GM19043 (cell line): ENCODE data around the gene HDX.
"Not testable (repeated sequence)": the region's sequence is repeated elsewhere in the genome, so short reads cannot be mapped to it uniquely, and the experiment has no call there.

Source experiments
- ATAC-seq: cut with Tn5 transposase; IDR thresholded peaks from one replicate; pipeline ENCODE4 v1.9.1; 2021; ENCODE audit warnings: low read depth; ENCODE audit not compliant: unreplicated experiment

Gene HDX

DNA sequence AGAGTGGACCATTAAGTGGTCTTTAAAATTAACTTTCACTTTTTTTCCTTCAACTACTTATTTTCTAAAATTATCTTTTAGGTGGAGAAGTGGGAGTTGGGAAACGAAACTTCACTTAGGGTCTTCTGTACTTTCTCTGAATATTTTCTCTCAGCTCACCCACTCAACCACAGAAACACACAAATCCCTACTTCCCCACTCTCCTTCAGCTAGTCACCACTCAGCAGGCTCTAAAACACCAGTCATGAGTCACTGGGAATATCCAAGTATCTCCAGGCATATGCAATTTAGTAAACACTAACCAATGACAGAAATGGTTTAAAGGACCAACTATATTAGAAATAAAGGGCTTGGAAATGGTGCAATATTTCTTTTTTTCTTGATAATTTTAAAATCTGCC is 161.3 kb downstream of the HDX start:
- ATAC-seq, result no peak

DNA sequence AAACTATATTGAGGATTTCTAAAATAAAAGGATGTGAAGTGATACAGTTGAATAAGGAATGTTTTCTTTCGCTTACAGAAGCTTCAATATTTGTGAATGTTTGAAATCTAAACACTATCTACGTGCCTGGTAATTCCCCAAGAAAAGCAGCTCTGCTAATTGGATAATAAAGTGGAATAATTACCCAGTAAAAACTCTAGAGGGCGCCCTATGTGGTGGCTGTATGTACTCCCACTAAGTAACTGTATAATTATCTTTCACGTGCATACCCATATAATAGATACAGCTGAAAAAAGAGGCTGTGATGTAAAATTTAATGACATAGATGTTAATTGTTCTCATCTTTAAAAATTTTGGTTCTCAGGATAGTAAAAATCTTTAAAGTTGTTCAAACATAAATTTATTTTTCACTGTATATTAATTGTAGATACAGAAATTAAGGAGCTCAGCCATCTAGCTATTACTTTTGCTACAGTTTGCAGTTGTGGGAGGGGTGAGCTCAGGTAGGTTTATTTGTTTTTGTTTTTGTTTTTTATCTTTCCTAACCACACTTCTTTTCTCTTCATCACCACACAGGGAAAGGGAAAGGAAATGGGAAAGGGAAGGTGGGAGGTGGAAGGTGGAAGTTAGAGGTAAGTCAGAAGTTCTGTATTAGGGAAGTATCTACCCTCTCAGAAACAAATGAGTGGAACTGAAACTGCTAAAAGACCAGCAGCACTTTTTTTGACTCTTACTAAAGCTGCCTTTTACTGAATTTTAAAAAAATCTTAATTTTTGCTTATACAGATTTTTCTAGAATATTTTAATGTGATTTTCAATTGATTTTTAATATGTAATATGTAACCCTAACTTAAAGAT is 162.5 kb downstream of the HDX start:
- peak; percentile 61 for ATAC-seq

- ATAC-seq, result no peak
Observed at GRCh38 chrX:84336646-84337045, 165.6 kb downstream of the HDX start.

GRCh38 chrX:84335121-84335520 is 167.1 kb downstream of the HDX start:
- ATAC-seq, result no peak

DNA sequence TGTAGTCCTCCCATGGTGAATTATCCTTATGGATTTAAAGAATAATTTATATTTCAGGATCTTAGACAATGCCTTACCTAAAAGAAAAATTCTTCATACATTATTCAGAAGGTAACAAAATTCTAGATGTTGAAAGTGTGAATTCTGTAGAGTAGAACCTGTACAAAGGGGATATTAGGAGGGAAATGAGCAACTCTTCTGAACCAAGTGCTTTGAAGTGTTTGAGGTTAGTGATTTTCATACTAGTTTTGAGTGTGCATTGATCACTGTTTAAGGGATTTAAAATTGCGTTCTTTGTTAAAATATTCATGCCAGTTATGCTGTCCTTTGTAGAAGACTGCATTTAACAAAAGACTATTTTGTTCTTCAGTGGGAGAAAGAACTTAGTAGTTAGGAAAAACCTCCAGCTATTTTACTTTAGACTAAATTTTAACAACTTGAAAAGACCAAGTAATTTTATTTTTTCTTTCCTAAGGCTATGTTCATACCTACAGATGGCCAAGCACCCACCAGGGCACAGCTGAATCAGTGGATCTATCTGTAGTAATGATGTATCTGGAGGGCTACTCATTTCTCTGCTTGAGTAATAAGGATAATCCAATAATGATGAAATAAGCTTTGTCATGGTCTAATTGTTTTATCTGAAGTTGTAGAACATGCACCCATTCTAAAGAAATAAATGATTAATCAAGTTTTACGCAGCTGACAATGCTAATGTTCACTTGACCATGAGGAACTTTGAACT is 180.0 kb downstream of the HDX start:
- no peak for ATAC-seq

GRCh38 chrX:84320614-84321013 is 181.6 kb downstream of the HDX start:
- no peak for ATAC-seq

DNA sequence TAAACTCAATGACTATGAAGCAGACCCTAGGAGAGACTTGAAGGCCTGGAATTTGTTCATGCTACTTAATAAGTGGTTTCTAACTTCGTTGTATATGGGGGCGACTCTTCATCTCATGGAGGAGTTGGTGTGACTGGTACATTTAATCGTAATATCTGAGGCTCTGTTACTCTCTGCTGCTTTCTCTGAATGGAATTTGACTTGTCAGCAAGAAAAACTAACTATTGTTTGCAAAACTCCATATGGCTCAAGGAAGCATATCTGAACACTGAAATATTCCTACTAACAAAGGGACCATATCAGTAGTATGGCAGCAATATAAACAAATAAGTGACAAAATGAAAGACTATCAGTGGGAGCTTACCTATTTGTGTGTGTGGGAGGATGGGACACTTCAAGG is 182.2 kb downstream of the HDX start:
- no peak for ATAC-seq

- no peak for ATAC-seq
Observed at GRCh38 chrX:84318661-84319060, 183.6 kb downstream of the HDX start.

DNA sequence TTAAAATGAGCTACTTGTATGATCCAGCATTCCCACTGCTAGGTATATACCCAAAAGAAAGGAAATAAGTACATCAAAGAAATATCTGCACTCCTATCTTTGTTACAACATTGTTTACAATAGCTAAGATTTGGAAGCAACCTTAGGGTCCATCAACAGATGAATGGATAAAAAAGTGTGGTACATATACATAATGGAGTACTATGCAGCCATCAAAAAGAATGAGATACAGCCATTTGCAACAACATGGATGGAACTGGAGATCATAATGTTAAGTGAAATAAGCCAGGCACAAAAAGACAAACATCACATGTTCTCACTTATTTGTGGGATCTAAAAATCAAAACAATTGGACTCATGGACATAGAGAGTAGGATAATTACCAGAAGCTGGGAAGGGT is 186.3 kb downstream of the HDX start:
- ATAC-seq, result not testable (repeated sequence)
